DMS79 treated with DMSO at 0.1 percent for 48 hours (cell line): ENCODE results near the gene ANKRD9.
A peak's percentile ranks its signal among the peaks of the same experiment; 100 is the strongest.
"Not testable (repeated sequence)": the region's sequence is repeated elsewhere in the genome, so short reads cannot be mapped to it uniquely, and the experiment has no call there.

Experiments used
- DNase-seq: peaks from one replicate; lab custom pipeline; 2025; lab: John Stamatoyannopoulos, UW

ANKRD9 gene

DNA sequence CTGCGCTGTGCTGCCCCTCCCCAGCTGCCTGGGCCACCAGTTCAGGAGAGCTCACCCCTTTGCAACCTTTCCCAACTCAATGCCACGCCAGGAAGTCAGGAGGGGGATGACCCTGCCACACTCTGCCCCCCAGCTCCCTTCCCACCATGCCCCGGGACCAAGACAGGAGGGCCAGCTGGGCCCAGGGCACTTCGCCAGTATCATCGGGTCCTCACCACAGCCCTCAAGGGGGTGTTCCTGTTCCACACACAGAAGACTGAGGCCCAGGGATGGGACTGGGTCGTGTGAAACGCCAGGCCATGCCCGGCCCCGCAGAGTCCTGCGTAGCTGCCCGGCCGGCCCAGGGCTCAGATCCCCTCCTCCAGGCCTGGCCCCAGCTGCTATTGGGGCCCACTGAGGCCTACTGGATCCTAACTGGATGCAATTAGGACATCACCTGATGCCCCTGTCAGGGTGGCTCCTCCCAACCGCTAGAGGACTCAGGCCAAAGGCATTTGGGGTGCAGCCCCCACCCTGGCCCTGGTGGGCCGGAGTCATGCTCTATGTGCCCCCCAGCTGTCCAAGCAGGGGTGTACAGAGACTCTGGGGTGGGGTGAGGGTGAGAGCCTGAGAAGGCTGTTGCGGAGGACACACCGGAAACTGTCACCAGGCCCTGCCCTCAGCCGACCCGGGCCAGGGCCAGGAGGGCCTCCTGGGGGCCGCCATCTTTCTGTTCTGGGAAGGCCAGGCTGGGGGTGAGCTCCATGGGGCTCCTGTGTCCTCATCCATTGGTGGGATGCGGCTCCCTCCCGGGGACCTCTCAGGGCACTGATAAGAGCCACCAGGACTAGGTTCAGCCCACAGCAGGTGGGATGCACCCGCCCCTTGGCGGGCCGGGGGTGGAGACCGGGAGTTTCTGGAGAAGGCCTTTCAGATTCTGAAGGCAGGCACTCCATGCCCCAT lies 29.3 kb upstream of the ANKRD9 start:
- DNase-seq = no peak

DNA sequence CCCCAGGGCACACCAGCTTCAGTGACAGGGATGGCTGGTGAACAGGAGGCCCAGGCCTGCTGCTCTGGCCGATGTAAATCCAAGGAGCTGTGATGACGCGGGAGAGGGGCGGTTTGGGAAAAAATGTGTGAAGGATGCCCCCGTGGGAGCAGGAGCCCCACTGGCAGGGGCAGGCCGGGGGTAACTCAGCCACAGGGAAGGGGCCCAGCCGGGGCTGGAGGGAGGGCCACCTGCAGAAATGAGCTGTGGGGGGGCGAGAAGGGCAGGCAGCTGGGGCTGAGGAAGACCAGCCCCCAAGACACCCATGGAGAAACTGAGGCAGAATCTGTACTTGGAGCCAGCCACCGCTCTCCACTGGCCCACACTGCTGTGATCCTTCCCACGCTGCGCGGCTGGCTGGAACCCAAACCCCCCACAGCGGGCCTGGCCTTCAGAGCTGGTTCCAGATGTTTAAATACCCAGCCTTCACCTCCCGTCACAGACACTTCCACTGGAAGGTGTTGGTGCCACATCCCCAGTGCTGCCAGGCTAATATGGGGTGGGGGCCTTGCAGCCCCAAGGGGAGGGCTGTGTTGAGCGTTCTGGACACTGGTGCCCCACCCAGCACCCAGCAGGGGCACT lies 28.5 kb upstream of the ANKRD9 start:
- no peak for DNase-seq

GRCh38 chr14:102532204-102532658 lies 22.7 kb upstream of the ANKRD9 start:
- no peak for DNase-seq

- DNase-seq = no peak
Measured at GRCh38 chr14:102530828-102531478, 21.4 kb upstream of the ANKRD9 start.

GRCh38 chr14:102528431-102529170 lies 19.0 kb upstream of the ANKRD9 start:
- no peak for DNase-seq

- no peak for DNase-seq
Measured at GRCh38 chr14:102525929-102526497, 16.4 kb upstream of the ANKRD9 start.

DNA sequence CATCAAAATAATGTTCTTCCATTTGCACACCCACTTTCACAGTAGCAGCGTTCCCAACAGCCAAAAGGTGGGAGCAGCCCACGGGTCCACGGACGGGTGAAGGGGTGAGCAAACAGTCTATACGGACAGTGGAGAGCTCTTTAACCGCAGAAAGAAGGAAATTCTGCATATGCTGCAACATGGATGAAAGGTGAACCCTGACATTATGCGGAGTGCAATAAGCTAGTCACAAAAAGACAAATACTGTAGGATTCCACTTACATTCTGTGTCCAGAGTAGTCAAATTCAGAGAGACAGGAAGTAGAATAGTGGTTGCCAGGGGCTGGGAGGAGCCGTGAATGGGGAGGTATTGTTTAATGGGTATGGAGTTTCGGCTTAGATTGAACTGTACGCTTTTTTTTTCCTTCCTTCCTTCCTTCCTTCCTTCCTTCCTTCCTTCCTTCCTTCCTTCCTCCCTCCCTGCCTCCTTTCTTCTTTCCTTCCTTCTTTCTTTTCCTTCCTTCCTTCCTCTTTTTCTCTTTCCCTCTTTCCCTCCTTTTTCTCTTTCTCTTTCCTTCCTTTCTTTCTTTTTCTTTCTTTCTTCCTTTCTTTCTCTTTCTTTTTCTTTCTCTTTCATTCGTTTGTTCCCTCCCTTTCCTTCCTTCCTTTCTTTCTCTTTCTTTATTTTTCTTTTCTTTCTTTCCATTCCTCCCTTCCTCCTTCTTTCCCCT lies 15.8 kb upstream of the ANKRD9 start:
- DNase-seq = peak; percentile 92

- DNase-seq = peak; percentile 100
Measured at GRCh38 chr14:102524451-102525218, 15.1 kb upstream of the ANKRD9 start.

DNA sequence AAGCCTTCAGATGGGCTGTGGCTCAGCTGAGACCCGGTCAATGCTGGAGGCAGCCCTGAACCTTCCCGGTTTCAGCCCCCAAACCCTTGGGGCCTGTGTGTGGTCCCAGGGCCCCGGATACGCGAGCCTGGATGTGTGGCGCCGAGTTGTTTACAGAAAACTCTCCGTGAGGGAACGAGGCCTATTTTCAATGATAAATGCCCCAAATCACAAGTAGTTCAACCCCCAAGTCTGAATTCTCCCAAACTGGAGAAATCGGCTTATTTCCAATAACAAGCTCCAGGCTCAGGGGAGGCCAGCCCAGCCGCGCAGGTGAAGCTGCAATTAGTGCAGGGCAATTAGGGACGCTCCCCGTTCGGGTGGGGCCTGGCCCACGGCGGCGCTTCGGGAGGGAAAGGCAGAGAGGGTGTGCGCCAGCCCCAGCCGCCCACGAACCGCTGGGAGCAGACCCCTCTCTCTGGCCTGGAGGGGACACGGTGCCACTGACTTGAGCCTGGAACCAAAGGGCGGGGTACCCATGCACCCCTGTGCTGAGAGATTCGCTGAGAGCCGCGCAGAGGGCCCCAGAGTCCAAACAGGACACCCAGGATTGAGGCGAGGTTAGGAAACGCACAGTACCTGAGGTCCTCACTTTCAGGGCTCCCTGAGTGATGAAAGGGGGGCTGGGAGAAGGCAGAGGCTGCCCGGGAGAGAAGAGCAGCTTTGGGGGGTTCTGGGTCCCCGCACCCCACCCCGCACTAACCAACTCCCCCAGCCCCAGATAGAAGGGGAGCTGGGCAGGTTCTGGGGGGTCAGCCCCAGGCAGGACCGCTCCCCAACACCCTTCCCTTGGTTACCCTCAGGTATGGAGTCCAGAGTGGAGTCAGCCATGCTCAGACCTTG lies 14.2 kb upstream of the ANKRD9 start:
- no peak for DNase-seq

DNA sequence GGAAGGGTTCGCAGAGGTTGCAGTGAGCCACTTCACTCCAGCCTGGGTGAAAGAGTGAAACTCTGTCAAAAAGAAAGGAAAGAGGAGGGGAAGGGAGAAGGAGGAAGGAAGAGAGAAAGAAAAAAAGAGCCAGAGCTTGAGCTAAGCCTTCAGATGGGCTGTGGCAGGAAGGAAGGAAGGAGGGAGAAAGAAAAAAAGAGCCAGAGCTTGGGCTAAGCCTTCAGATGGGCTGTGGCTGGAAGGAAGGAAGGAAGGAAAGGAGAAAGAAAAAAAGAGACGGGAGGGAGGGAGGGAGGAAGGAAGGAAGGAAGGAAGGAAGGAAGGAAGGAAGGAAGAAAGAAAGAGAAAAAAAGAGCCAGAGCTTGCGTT lies 13.6 kb upstream of the ANKRD9 start:
- no peak for DNase-seq

DNA sequence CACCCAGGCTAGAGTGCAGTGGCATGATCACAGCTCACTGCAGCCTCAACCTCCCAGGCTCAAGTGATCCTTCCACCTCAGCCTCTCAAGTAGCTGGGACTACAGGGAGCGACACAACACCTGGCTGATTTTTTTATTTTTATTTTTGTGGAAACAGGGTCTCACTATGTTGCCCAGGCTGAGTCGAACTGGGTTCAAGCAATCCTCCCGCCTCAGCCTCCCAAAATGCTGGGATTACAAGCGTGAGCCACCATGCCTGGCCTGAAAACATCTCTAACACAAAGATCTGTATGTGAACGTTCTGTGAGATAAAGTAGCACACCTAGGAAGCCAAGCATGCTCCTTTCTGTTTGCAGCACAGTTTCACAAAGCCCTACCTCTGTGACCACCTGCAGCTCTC lies 10.1 kb upstream of the ANKRD9 start:
- not testable (repeated sequence) for DNase-seq

DNA sequence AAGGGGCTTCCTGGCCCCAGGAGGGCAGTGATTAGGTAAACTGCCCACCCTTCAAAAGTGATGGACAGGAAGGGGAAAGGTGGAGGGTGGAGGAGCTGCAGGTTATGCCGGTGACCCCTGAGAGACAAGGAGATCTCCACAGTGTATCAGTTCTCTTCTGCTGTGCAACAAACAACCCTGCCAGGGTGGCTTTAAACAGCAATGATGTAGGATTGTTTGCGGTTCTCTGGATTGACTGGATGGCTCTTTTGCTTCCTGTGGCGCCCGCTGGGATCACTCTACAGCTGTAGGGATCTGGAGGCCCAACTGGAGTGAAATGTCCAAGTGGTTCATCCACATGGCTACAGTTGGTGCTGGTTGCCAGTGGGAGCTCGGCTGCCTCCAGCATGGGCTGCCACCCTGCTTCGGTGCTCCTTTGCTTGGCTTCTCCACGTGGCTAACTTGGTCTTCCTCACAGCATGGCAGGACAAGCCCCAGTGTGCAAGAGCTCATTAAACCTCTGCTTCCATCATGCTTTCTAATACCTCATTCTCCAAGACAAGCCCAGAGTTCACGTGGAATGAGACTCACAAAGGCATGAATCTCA lies 8.6 kb upstream of the ANKRD9 start:
- no peak for DNase-seq

GRCh38 chr14:102517392-102518062 lies 8.0 kb upstream of the ANKRD9 start:
- DNase-seq = no peak

DNA sequence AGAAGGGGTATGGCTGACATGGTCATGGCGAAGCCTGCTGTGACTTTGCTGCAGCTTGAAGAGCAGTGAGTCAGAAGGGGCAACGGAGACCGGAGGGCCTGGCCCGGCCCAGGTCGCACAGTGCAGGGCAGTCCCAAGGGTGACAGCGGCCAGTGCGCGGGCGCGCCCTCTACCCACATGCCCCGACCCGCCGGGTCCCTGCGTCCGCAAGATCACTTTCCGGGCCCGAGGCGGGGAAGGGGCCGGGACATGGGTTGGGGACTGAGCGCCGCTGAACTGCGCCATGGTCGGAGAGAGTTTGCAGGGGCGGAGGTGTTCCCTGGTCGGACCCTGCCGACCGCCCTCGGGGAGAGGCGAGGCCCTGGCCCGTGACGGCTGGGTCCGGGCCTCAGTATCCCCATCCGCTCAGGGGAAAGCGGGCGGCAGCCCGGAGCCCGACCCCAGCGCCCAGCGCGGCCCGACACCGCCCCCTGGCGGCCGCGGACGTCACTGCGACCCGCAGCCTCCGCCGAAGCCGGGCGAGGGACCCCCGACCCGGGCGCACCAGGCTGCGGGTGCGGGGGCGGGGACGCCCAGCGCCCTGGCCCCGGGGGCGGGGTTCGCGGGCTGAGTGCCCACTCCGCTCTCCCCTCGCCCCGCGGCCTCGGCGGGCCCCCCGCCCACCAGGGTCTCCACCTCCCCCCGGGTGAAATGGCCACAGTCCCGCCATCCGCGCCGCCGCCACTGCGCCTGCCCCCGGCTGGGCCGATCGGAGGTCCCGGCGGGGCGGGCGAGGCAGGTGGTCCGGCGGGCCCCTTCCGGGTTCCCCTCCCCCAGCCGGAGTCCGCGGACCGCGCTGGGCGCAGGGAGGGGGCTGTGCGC lies 7.2 kb upstream of the ANKRD9 start:
- DNase-seq = peak; percentile 72

GRCh38 chr14:102514987-102515733 lies 5.6 kb upstream of the ANKRD9 start:
- DNase-seq = no peak

- no peak for DNase-seq
Measured at GRCh38 chr14:102513899-102514772, 4.6 kb upstream of the ANKRD9 start.
